Lung microvascular endothelial cell (primary cell): Measurements from ENCODE around the gene DAZAP1. TPM values are rescaled to one million over a fixed set of nuclear protein-coding genes. Genes with fewer than 3 reads are reported as not detected.
A peak's percentile ranks its signal among the peaks of the same experiment; 100 is the strongest.

Source experiments
- DNase-seq, 2 donors: peaks; one replicate each; pipeline versions ENCODE4 v3.0.0 to v3.0.0-alpha.2; 2010; ENCODE audit warnings: low read depth in 2 of 2
- total RNA-seq: library from RNA; depleted of rRNA; stranded (reverse); fragments of >200 nt; gene quantifications from 2 replicates; pipeline ENCODE4 v1.2.1, GENCODE V29; 2014

The DAZAP1 gene
- total RNA-seq, 1 donor from 2014 or later = 46.4 TPM

- no peak for DNase-seq
Measured at GRCh38 chr19:1393841-1394240, 13.5 kb upstream of the DAZAP1 start.

DNA sequence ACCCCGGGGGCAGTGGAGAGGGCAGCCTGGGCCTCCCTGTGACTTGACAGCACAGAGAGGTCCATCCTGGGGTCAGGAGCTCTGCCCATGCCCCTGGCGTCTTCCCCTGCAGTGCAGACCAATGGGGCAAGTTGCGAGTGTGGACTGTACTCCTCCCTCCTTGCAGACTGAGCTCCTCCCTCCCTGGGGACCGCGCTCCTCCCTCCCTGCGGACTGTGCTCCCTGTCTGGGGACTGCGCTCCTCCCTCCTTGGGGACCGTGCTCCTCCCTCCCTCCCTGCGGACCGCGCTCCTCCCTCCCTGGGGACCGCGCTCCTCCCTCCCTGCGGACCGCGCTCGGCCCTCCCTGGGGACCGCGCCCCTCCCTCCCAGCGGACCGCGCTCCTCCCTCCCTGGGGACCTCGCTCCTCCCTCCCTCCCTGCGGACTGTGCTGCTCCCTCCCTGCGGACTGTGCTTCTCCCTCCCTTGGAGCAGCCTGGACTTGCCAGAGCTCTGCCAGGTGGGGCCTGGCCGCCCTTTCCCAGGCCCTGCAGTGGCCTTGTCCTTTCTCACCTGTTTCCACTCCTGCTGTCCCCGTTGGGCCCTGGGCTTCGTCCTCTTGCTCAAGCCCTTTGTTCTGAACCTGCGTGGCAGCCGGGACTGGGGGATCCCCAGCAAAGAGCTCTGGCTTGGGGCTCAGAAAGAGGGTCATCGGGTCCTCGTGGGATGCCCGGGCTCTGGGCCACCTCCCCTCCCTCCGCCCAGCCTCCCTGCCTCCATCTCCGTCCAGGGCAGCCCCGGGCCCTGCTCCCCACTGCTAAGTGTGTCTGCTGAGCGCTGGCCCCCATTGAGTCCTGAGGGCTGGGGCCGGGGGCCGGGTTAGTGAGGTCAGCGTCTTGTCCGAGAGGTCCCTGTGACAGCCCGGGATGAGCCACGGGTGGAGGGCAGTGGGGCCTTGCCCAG lies 12.9 kb upstream of the DAZAP1 start:
- no peak for DNase-seq

GRCh38 chr19:1395194-1396018 lies 12.0 kb upstream of the DAZAP1 start:
- no peak for DNase-seq

- DNase-seq = no peak
Measured at GRCh38 chr19:1396019-1396767, 11.2 kb upstream of the DAZAP1 start.

GRCh38 chr19:1396768-1397679 lies 10.4 kb upstream of the DAZAP1 start:
- no peak for DNase-seq

DNA sequence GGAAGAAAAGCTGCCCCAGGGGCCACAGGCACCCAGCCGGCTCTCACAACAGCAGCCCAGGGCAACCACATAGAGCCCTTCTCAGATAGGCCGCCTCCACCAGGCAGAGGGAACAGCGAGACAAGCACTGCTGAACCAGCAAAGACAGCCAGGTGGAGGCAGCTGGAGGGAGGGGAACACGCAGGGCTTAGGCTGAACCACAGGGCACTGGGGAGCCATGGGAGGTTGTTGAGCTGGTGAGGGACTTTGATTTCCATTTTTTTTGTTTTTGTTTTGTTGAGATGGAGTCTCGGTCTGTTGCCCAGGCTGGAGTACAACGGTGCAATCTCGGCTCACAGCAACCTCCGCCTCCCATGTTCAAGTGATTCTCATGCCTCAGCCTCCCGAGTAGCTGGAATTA lies 9.5 kb upstream of the DAZAP1 start:
- DNase-seq = no peak

GRCh38 chr19:1399079-1399478 lies 8.3 kb upstream of the DAZAP1 start:
- no peak for DNase-seq

GRCh38 chr19:1399745-1400144 lies 7.6 kb upstream of the DAZAP1 start:
- DNase-seq = no peak

GRCh38 chr19:1400281-1401137 lies 6.9 kb upstream of the DAZAP1 start:
- DNase-seq = peak in 1 of 2 donors; percentile 59

- DNase-seq = peak in 1 of 2 donors; percentile 62
Measured at GRCh38 chr19:1401138-1401888, 6.1 kb upstream of the DAZAP1 start, which contains the start of gene GAMT. Gene GAMT (minus strand): TSS chr19:1401542. CDS start chr19:1401476, 66 bp downstream.

GRCh38 chr19:1401889-1402217 lies 5.5 kb upstream of the DAZAP1 start:
- no peak for DNase-seq

DNA sequence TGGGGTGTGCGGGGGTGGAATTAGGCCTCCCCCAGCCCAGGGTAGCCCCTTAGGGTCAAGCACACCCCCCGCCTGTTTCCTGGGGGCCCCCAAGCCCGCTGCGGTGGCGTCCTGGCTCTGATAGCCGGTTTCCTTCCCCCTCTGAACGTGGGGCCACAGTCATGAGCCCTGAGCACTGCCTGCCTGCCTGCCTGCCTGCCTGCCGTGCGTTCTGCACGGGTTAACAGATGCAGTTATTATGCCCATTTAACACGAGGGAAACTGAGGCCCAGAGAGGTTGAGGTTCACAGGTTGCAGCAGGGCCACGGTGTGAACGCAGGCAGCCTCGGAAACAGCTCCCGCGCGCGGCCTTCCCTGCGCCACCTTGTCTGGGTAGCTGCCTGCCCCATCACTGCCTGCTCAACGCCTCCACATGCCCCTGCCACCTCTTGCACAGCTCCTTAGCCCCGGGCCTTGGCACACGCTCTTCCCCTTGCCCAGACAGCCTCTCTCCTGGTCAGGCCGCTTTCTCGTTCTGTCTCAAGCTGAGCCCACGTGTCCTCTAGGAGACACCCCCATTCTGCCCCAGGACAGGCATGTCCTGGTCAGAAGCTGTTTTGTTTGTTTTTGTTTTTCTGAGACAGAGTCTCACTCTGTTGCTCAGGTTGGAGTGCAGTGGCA lies 4.8 kb upstream of the DAZAP1 start:
- DNase-seq = no peak

DNA sequence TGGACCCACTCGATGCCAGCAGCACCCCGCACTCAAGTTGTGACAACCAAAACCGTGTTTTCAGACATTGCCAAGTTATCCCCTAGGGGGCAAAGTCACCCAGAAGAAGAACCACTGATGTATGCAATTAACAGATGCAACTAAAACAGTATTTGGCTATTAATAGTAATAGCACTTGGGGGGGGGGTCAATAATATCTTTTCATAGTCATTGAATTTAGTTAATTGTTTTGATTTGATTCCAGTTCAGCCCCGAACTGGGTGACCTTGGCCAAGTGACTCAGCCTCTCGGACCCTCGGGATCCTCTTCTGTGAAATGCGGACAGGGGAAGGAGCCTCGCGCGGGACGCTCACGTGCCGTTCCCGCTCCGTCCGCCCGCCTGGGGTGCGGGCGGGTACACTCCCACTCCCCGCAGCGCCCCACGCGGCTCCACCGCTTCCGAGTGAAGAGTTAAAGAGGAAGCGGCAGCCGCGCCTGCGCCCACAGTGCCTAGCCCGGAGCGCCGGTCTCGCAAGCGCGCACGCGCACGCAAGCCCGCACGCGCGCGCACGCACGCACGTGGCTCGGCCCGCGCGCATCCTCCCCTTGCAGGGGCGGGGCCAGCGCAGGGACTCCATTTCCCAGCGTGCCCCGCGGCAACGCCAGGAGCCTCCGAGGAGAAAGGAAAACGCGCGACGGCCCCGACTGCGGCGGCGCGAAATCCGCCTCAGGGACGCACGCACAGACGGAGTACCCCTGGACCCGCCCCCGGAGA lies 435 bp upstream of the DAZAP1 start:
- peak; percentile 99 for DNase-seq

GRCh38 chr19:1408300-1409203 lies 1.2 kb downstream of the DAZAP1 start:
- peak; percentile 60 to 80 for DNase-seq

DNA sequence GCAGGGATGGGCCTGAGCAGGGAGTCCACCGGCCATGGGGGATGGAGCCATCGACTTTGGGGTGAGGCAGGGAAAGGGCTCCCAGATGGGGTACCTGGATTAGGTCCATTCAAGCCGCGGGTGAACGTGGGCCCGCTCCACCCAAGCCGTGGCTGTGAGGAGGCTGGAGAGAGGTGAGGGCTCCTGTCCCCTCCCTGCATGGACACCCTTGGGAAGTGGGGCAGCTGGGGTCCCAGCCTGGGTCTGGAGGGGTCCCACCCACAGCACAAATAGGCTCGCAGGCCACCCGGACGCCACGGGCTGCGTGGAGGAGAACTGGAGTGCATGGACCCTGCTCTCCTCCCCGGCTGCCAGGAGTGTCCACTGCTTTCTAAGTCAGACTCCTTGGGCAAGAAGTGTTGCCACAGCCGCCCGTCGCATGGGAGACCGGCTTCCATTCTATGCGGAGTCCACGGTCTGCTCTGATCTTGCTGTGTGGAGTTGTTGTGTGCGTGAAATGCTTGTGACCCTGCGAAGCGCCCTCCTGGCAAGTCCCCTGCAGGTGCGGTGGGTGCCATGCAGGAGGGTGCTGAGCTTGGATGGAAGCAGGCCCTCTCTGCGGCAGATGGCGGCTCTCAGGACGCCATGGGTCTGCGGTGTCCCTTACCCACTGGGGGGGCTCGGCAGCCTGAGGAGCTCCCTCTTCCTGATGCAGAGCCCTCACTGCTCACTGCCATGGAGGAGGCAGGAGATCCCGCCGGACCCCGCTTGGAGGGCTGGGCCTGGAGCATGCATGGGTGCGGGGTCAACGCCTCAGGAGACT lies 2.0 kb downstream of the DAZAP1 start:
- DNase-seq = no peak
